Lower leg skin (tissue), 3 donors: ENCODE measurements around the gene KLHL21.

Experiments used
- POLR2A ChIP-seq, 2 donors: fragments of 450-650 bp; IDR thresholded peaks; one replicate each; pipeline ENCODE4 v1.6.1; 2016 to 2017; ENCODE audit warnings: antibody characterized with exemption in 2 of 2, mild to moderate bottlenecking in 1 of 2, moderate library complexity in 1 of 2
- TF ChIP-seq, protein P1 (sequence below), 3 donors: fragments of 450-650 bp; IDR thresholded peaks; one replicate each; pipeline ENCODE4 v1.5.1; 2016; ENCODE audit warnings: antibody characterized with exemption in 3 of 3, mild to moderate bottlenecking in 3 of 3, moderate library complexity in 2 of 3

DNA sequence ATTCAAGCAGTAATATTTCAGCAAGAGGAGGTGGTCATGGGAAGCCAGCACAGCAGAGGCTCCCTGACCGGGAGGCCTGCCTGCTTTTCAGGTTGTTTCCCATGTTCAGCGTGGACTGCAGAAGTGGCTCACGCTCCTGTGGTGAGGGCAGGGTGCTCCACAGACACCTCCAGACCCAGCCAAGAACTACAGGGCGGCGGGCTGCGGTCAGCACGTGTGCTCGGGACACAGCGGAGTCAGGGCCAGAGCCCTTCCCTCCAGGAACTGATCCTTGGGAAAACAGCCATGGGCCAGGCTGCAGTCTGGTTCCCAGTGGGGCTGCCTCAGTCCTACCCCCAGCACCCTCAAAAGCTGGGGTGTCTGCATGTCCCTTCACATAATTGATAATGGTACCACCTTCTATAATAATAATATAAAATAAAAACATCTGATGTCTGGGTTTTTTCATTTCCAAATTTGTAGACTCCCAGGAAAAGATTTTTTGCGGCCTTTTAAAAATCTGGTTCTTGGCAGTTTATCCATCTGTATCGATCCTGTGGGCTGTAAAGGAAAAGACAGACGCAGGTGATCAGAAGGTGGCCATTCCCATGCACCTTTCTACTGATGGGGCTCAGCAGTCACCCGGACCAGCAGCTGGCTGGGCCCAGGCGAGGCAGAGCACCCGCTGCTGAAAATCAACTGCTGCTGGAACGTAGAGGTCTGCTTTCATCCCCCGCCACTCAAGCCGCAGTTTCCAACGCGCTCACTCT is 32.7 kb upstream of the KLHL21 start:
- TF ChIP-seq, protein P1, sequence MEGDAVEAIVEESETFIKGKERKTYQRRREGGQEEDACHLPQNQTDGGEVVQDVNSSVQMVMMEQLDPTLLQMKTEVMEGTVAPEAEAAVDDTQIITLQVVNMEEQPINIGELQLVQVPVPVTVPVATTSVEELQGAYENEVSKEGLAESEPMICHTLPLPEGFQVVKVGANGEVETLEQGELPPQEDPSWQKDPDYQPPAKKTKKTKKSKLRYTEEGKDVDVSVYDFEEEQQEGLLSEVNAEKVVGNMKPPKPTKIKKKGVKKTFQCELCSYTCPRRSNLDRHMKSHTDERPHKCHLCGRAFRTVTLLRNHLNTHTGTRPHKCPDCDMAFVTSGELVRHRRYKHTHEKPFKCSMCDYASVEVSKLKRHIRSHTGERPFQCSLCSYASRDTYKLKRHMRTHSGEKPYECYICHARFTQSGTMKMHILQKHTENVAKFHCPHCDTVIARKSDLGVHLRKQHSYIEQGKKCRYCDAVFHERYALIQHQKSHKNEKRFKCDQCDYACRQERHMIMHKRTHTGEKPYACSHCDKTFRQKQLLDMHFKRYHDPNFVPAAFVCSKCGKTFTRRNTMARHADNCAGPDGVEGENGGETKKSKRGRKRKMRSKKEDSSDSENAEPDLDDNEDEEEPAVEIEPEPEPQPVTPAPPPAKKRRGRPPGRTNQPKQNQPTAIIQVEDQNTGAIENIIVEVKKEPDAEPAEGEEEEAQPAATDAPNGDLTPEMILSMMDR (IDR thresholded peaks at IDR 0.05), result no peak
- no peak for TF ChIP-seq POLR2A (IDR thresholded peaks at IDR 0.05)
